Suprapubic skin (tissue), 4 donors: ENCODE data around the gene SH3BP4.

Experiments
- CTCF ChIP-seq, 2 donors: fragments of 200-600 bp in 1 of 2; fragments of 450-650 bp in 1 of 2; sonication (generic) in 1 of 2; IDR thresholded peaks; one replicate each; pipeline ENCODE4 v1.5.1; 2016 to 2019; ENCODE audit warnings: antibody characterized with exemption in 2 of 2, mild to moderate bottlenecking in 1 of 2, moderate library complexity in 1 of 2
- POLR2A ChIP-seq, 2 donors: fragments of 450-650 bp; IDR thresholded peaks; one replicate each; pipeline ENCODE4 v1.6.1; 2017; ENCODE audit warnings: antibody characterized with exemption in 2 of 2, mild to moderate bottlenecking in 2 of 2, moderate library complexity in 2 of 2
- POLR2AphosphoS5 ChIP-seq, 3 donors: sonication (generic); formaldehyde crosslinking; IDR thresholded peaks; one replicate each; pipeline ENCODE4 v1.6.1; 2017; ENCODE audit warnings: antibody characterized with exemption in 3 of 3

- TF ChIP-seq POLR2AphosphoS5 (IDR thresholded peaks at IDR 0.05) (no peak), POLR2A (IDR thresholded peaks at IDR 0.05) (no peak), CTCF (IDR thresholded peaks at IDR 0.05) (no peak)
Measured at GRCh38 chr2:234986390-234986789, 34.6 kb downstream of the SH3BP4 start.
